SK-N-SH treated with all-trans-retinoic acid at 6 μM for 48 hours (cell line): ENCODE measurements around the gene ANKRD34C.

ENCODE experiments used
- ATAC-seq: fragments of 200-7000 bp; cut with Tn5 transposase; 3 replicates; pipeline ENCODE4 v1.9.1; 2020; ENCODE audit warnings: mild to moderate bottlenecking, moderate library complexity
- ARNTL ChIP-seq: fragments of 450-650 bp; formaldehyde crosslinking; IDR thresholded peaks from 2 replicates; pipeline ENCODE4 v1.5.0; 2020; ENCODE audit warnings: low read depth, mild to moderate bottlenecking, moderate library complexity, borderline replicate concordance
- BACH2 ChIP-seq: fragments of 250-450 bp; sonication (Bioruptor Pico); IDR thresholded peaks from 2 replicates; pipeline ENCODE4 v1.9.0; 2021; ENCODE audit warnings: mild to moderate bottlenecking, borderline replicate concordance
- ESRRG ChIP-seq: fragments of 250-450 bp; sonication (Bioruptor Pico); IDR thresholded peaks from 2 replicates; pipeline ENCODE4 v1.6.1; 2021; ENCODE audit warnings: mild to moderate bottlenecking
- ISL1 ChIP-seq: fragments of 250-450 bp; sonication (Bioruptor Pico); IDR thresholded peaks from 2 replicates; pipeline ENCODE4 v2.1.2; 2022; ENCODE audit warnings: mild to moderate bottlenecking, moderate library complexity
- PPARA ChIP-seq: fragments of 250-450 bp; sonication (Bioruptor Pico); IDR thresholded peaks from 2 replicates; pipeline ENCODE4 v1.5.0; 2020; ENCODE audit warnings: mild to moderate bottlenecking, borderline replicate concordance
- RARB ChIP-seq: fragments of 250-450 bp; sonication (Bioruptor Pico); IDR thresholded peaks from 2 replicates; pipeline ENCODE4 v1.8.0; 2021; ENCODE audit warnings: mild to moderate bottlenecking, moderate library complexity
- SNAI2 ChIP-seq: fragments of 250-450 bp; sonication (Bioruptor Pico); IDR thresholded peaks from 2 replicates; pipeline ENCODE4 v1.5.0; 2020; ENCODE audit warnings: mild to moderate bottlenecking, moderate library complexity
- TCF4 ChIP-seq: fragments of 250-450 bp; sonication (Bioruptor Pico); IDR thresholded peaks from 2 replicates; pipeline ENCODE4 v1.8.0; 2021; ENCODE audit warnings: mild to moderate bottlenecking, moderate library complexity, borderline replicate concordance
- TOX ChIP-seq: fragments of 250-450 bp; sonication (Bioruptor Pico); IDR thresholded peaks from 2 replicates; pipeline ENCODE4 v1.8.0; 2021; ENCODE audit warnings: mild to moderate bottlenecking, moderate library complexity, borderline replicate concordance
- ZC3H10 ChIP-seq: fragments of 250-450 bp; sonication (Bioruptor Pico); IDR thresholded peaks from 2 replicates; pipeline ENCODE4 v1.5.1; 2021; ENCODE audit warnings: mild to moderate bottlenecking, moderate library complexity
- ZFP3 ChIP-seq: fragments of 250-450 bp; sonication (Bioruptor Pico); IDR thresholded peaks from 2 replicates; pipeline ENCODE4 v1.5.0; 2020; ENCODE audit warnings: mild to moderate bottlenecking, moderate library complexity
- ZFP30 ChIP-seq: fragments of 450-650 bp; formaldehyde crosslinking; IDR thresholded peaks from 2 replicates; pipeline ENCODE4 v1.5.0; 2022; ENCODE audit warnings: mild to moderate bottlenecking, moderate library complexity
- ZNF565 ChIP-seq: fragments of 450-650 bp; formaldehyde crosslinking; conservative IDR thresholded peaks from 2 replicates; pipeline ENCODE4 v1.5.0; 2020; ENCODE audit warnings: low read depth, mild to moderate bottlenecking, moderate library complexity
- ZNF70 ChIP-seq: fragments of 450-650 bp; formaldehyde crosslinking; IDR thresholded peaks from 2 replicates; pipeline ENCODE4 v1.5.0; 2020; ENCODE audit warnings: mild to moderate bottlenecking, moderate library complexity
- ZNF8 ChIP-seq: fragments of 450-650 bp; formaldehyde crosslinking; IDR thresholded peaks from 2 replicates; pipeline ENCODE4 v1.5.0; 2020; ENCODE audit warnings: mild to moderate bottlenecking, moderate library complexity
- TF ChIP-seq, protein P1 (sequence below): fragments of 250-450 bp; sonication (Bioruptor Pico); IDR thresholded peaks from 2 replicates; pipeline ENCODE4 v1.5.1; 2020; ENCODE audit warnings: low read depth, mild to moderate bottlenecking, moderate library complexity
- TF ChIP-seq, protein P2 (sequence below): fragments of 250-450 bp; sonication (Bioruptor Pico); IDR thresholded peaks from 2 replicates; pipeline ENCODE4 v1.5.0; 2020; ENCODE audit warnings: mild to moderate bottlenecking, moderate library complexity
- TF ChIP-seq, protein P3 (sequence below): fragments of 250-450 bp; sonication (Bioruptor Pico); IDR thresholded peaks from 2 replicates; pipeline ENCODE4 v1.5.1; 2021; ENCODE audit warnings: mild to moderate bottlenecking, moderate library complexity
- TF ChIP-seq, protein P4 (sequence below): fragments of 250-450 bp; sonication (Bioruptor Pico); IDR thresholded peaks from 2 replicates; pipeline ENCODE4 v1.8.0; 2020; ENCODE audit warnings: mild to moderate bottlenecking, moderate library complexity, borderline replicate concordance

ANKRD34C gene

GRCh38 chr15:79244876-79245275 is 37.6 kb upstream of the ANKRD34C start (continued):
- TF ChIP-seq, protein P1, sequence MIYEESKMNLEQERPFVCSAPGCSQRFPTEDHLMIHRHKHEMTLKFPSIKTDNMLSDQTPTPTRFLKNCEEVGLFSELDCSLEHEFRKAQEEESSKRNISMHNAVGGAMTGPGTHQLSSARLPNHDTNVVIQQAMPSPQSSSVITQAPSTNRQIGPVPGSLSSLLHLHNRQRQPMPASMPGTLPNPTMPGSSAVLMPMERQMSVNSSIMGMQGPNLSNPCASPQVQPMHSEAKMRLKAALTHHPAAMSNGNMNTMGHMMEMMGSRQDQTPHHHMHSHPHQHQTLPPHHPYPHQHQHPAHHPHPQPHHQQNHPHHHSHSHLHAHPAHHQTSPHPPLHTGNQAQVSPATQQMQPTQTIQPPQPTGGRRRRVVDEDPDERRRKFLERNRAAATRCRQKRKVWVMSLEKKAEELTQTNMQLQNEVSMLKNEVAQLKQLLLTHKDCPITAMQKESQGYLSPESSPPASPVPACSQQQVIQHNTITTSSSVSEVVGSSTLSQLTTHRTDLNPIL (CRISPR knock-in tag): no peak
- TF ChIP-seq RARB (CRISPR knock-in tag) (no peak), TCF4 (no peak), ZNF70 (no peak), ARNTL (no peak), ESRRG (CRISPR knock-in tag) (no peak)

GRCh38 chr15:79248183-79248582 is 34.3 kb upstream of the ANKRD34C start:
- TF ChIP-seq ZC3H10 (CRISPR knock-in tag) (no peak), ZFP30 (CRISPR knock-in tag) (no peak), ESRRG (CRISPR knock-in tag) (no peak), ZNF565 (CRISPR knock-in tag) (no peak), ZNF8 (CRISPR knock-in tag) (no peak), PPARA (CRISPR knock-in tag) (no peak), SNAI2 (CRISPR knock-in tag) (no peak)
- TF ChIP-seq, protein P2, sequence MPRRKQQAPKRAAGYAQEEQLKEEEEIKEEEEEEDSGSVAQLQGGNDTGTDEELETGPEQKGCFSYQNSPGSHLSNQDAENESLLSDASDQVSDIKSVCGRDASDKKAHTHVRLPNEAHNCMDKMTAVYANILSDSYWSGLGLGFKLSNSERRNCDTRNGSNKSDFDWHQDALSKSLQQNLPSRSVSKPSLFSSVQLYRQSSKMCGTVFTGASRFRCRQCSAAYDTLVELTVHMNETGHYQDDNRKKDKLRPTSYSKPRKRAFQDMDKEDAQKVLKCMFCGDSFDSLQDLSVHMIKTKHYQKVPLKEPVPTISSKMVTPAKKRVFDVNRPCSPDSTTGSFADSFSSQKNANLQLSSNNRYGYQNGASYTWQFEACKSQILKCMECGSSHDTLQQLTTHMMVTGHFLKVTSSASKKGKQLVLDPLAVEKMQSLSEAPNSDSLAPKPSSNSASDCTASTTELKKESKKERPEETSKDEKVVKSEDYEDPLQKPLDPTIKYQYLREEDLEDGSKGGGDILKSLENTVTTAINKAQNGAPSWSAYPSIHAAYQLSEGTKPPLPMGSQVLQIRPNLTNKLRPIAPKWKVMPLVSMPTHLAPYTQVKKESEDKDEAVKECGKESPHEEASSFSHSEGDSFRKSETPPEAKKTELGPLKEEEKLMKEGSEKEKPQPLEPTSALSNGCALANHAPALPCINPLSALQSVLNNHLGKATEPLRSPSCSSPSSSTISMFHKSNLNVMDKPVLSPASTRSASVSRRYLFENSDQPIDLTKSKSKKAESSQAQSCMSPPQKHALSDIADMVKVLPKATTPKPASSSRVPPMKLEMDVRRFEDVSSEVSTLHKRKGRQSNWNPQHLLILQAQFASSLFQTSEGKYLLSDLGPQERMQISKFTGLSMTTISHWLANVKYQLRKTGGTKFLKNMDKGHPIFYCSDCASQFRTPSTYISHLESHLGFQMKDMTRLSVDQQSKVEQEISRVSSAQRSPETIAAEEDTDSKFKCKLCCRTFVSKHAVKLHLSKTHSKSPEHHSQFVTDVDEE (CRISPR knock-in tag): no peak
- TF ChIP-seq, protein P1 (CRISPR knock-in tag): no peak
- ATAC-seq: no peak

DNA sequence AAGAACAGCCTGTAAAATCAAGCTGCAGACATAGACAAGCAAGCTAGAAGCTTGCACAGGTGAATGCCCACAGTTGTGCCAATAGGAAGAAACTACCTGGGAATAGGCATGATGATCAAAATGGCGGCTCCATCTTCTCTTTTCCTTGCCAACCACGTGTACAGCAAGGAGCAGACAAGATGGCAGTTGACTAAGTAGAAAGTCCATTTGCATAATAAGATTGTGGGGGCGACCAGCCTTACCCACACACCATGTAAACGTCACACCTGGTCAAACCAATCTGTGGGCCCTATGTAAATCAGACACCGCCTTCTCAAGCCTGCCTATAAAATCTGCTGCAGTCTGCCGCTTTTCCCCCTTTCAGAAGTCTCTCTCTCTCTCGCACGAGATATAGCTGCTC is 25.1 kb upstream of the ANKRD34C start:
- TF ChIP-seq, protein P2 (CRISPR knock-in tag): no peak
- no peak for TF ChIP-seq ARNTL
- TF ChIP-seq, protein P3, sequence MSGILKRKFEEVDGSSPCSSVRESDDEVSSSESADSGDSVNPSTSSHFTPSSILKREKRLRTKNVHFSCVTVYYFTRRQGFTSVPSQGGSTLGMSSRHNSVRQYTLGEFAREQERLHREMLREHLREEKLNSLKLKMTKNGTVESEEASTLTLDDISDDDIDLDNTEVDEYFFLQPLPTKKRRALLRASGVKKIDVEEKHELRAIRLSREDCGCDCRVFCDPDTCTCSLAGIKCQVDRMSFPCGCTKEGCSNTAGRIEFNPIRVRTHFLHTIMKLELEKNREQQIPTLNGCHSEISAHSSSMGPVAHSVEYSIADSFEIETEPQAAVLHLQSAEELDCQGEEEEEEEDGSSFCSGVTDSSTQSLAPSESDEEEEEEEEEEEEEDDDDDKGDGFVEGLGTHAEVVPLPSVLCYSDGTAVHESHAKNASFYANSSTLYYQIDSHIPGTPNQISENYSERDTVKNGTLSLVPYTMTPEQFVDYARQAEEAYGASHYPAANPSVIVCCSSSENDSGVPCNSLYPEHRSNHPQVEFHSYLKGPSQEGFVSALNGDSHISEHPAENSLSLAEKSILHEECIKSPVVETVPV: no peak
- no peak for ATAC-seq

DNA sequence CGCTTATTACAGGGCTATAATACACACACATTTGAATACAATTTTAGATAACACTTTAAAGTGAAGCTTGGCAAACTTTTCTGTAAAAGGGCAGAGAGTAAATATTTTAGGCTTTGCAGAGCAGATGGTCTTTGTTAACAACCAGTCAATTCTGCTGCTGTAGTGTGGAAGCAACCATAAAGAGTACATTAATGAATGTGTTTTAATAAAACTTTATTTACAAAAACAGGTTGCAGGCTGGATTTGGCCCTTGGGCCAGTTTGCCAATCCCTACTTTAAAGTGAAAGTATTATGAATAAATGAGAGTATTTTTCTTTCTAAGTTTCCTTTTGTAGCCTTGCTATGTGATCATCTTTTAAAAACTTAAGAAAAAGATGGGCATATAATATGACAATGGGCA is 20.7 kb upstream of the ANKRD34C start:
- no peak for ATAC-seq
- TF ChIP-seq ISL1 (CRISPR knock-in tag): no peak
- TF ChIP-seq ARNTL: no peak
- TF ChIP-seq ZNF8 (CRISPR knock-in tag): no peak
- TF ChIP-seq RARB (CRISPR knock-in tag): no peak
- TF ChIP-seq PPARA (CRISPR knock-in tag): no peak
- TF ChIP-seq, protein P1 (CRISPR knock-in tag): no peak
- TF ChIP-seq TOX (CRISPR knock-in tag): no peak
- TF ChIP-seq, protein P4, sequence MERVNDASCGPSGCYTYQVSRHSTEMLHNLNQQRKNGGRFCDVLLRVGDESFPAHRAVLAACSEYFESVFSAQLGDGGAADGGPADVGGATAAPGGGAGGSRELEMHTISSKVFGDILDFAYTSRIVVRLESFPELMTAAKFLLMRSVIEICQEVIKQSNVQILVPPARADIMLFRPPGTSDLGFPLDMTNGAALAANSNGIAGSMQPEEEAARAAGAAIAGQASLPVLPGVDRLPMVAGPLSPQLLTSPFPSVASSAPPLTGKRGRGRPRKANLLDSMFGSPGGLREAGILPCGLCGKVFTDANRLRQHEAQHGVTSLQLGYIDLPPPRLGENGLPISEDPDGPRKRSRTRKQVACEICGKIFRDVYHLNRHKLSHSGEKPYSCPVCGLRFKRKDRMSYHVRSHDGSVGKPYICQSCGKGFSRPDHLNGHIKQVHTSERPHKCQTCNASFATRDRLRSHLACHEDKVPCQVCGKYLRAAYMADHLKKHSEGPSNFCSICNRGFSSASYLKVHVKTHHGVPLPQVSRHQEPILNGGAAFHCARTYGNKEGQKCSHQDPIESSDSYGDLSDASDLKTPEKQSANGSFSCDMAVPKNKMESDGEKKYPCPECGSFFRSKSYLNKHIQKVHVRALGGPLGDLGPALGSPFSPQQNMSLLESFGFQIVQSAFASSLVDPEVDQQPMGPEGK (CRISPR knock-in tag): no peak
- no peak for TF ChIP-seq ZC3H10 (CRISPR knock-in tag)
- no peak for TF ChIP-seq BACH2
- TF ChIP-seq, protein P2 (CRISPR knock-in tag): no peak
- no peak for TF ChIP-seq ESRRG (CRISPR knock-in tag)
- TF ChIP-seq ZNF565 (CRISPR knock-in tag): no peak
- no peak for TF ChIP-seq ZFP3 (CRISPR knock-in tag)
- TF ChIP-seq ZNF70: no peak
